Esophagus mucosa (tissue), 1 donor: ENCODE measurements around the gene GBA2. TPM values are rescaled to one million over a fixed set of nuclear protein-coding genes. Genes with fewer than 3 reads are reported as not detected.

Experiments used
- ATAC-seq: fragments of 200-7000 bp; cut with Tn5 transposase; one replicate; pipeline ENCODE4 v1.9.1; 2020
- total RNA-seq: library from RNA; stranded (reverse); gene quantifications from one replicate; pipeline ENCODE4 v1.2.4, GENCODE V29; 2023
- donor health status: DM: yes; HTN: yes; CAD: no.

Gene GBA2
- total RNA-seq, 1 donor from 2014 or later: 20.9 TPM

DNA sequence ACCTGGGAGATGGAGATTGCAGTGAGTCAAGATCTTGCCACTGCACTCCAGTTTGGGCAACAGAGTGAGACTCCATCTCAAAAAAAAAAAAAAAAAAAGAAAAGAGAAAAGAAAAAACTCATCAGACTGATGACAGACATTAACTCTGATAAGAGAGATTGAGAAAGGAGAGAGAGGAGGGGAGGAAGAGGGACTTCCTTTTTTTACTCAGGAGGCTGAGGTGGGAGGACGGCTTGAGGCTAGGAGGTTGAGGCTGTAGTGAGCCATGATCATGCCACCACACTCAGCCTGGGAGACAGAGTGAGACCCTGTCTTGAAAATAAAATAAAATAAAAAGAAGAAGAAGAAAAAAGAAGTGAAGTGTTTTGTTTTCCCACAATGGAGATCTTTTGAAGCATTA is 14.8 kb upstream of the GBA2 start:
- no peak for ATAC-seq

DNA sequence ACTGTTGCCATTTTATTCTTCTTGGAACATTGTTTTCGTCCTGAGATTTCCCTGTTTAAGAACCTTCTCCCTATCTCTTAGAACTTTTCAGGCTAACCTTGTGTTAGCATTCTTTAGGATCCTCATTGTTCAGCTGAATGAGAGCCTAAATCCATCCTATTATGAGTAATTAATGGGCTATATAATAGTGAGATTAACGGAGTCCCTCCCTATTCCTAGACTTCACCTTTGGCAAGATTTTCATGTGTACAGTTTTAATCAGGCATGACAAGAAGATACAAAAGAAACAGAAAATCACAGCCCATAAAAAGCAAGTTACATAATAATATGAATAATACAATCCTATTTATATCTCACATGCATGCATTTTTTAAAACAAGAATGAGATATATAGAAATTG is 14.2 kb upstream of the GBA2 start:
- ATAC-seq: peak; percentile 95

DNA sequence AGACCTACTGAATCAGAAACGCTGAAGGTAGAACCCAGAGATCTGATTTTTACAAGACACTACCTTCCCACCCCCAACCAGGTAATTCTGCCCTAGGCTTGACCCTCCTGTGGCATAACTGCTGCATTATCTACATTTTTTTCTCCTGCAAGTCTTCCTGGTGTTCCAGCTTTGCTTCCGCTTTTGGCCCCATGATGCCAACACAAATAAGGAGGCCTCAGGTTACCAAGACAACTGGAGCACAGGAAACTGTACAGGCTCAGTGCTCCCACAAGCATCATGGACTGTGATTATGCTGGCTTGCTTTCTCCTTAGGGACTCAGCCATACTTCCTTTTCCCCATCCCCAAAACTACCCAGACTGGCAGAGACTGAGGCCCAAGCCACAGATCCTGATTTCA is 11.6 kb upstream of the GBA2 start:
- no peak for ATAC-seq

DNA sequence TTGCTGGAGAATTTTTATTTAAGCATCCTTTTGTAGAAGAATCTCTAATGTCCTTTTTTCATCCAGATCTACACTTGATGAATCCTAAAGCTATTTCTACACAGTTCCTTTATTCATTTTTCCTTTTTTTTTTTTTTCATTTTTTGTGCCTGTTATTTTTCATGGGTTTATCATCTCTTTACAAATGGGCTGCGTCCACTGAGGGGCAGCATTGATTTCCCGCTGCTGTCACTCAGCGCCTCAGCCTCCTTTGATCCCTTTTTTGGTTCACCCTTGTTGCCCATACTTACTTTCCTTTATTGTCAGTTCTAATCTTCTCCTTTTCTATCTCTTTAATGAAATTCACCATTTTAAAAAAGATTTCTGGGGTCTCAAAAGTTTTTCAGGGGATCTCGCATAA is 10.8 kb upstream of the GBA2 start:
- ATAC-seq: no peak

DNA sequence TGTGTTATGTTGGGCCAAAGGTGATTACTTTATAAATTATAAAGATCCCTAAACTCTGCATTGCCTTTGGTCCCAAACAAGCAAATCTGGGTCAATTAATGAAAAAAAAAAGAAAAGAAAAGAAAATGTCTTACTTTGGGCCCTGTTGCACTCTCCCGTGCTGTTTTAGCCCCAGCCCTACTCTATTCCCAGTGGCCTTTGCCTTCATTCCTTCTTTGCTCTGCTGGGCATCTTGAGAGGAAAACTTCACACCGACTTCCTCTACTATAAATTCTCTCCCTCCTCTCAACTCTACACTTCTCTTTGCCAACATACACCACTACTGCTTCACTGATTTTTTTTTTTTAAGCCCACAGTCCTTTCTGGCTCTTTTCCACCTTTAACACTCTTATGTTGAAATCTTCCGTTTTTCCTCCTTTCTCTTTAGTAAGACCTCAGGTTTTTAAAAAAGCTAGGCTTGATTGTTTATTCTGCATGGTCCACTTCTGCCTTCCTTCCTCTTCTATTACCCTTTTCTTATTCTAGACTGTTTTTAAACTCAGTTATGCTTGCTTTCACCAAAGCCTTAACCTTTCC is 9.5 kb upstream of the GBA2 start:
- ATAC-seq: no peak

DNA sequence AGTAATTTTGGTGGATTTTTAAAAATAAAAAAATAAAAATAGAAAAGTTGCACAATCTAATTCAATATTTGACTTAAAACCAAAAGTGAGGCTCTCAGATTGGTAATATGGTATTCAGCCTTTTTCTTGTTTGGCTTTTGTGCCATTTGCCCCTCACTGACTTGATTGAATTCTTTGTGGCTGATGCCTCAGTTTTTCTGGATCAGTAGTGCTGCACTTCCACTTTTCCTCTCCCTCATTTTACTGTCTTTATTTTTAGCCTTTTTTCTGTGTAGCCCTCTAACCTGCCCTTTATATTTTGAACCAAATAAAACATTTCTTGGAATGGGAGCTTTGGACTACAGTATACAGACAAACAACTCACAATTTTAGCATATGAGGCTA is 8.9 kb upstream of the GBA2 start:
- ATAC-seq: no peak

DNA sequence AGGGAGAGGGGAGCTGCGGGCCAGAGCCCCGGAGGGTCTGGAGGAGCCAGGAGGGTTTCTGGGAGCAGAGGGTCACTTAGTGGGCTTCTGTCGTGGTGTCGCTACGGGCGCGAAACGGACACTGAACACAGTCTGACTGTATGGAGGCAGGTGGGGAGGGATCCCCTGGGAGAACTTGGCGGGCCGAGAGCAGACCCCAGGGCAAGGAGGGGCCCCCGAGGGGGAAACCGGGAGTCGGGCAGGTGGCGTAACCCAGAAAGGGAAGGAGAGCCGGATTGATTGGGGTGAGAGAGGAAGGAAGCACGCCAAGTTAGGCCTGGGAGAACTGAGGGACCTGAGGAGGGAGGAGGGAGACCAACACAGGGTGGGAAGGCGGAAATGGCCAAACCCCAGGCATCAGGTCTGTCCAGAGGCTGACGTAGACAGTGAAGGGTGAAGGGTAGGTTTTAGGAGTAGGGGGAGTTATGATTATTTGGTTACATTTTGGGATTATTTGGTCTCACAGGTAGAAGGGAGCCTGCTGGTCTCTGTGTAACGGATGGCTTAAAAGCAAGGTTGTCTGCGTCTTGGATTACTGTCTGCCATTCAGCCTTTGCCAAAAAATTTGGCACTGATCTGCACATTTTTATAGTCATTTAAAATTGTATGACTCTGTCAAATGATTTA is 8.3 kb upstream of the GBA2 start:
- ATAC-seq: peak; percentile 35

DNA sequence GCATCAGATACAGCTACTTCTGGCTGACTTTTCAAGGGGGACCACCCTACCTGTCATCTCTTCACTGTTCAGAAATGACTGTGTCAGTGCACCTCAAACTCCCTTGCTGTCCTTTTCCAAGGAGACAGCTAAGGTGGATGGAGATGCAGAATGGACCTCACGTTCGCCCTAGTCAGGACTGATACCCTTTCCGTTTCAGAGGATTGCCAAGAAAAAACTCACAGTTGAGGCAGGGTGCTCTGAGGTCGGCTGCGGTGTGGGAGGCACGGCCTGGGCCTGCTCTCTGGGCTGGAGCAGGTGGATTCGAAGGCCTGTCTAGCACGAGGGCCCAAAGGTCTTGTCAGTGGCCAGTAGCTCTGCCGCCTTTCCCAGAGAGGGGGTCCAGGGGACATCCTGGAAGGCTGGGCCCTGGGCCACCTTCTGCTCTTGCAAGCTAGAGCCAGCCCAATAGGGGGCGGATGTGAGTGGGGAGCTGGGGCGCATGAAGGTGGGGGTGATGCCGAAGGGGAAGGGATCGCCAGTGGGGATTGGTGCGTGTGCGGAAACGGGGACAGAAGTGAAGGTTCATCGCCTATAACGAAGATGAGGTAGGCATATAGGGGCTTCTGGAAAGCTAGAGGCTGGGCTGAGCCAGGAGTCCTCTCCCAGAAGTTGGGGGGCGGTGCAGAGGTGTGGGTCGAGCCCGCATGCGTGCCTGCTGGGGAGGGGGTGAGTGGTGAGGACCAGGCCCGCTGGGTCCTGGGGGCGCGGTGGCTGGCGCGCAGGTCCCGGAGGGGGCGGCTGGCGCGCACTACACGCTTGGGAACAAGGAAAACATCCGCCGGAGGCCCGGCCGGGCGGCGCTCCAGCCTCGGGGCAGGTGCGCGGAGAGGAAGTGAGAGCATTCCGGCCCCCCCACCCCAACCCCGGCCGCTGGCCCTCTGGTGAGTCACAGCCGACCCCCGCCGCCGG is 7.5 kb upstream of the GBA2 start:
- peak; percentile 50 for ATAC-seq

DNA sequence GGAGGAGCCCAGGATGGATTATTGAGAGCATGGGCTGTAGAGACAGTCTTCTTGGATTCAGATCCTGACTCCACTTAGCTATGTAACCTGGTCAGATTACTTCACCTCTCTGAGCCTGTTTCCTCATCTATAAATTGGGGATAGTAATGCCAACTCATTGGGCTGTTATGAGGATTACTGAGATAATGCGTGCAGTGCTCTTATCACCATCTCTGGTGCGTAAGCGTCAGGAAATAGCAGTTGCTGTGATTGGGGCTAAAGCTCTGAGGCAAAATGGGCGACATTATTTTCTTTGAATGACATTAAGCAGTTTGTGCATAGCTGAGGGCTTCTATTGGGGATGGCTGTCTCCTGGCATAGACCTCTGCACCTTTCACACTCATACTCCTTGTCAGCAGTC is 6.0 kb upstream of the GBA2 start:
- no peak for ATAC-seq

DNA sequence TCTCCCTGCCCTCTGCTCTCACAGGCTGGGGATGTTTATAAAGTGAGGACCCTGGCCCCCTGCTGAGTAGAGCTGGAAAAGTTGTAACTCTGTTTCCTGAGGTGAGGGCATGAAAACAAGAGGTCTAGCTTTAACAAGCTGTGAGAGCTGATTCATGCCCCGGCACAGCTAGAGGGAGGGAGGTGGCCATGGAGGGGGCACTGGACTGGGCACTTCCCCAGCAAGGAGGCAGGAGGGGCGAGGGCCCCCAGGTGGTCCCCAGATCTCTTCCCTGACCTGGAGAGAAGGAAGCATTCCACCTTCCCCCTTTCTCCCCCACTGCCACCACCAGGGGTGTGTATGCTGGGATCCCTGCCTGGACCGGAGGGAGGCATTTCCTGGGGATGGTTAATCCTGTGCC is 5.2 kb upstream of the GBA2 start, which contains the start of gene MSMP:
TSS of gene MSMP (minus strand) at position 13 of the 400 bp plus-strand sequence. CDS start 147 bp downstream, outside the sequence.
- ATAC-seq: no peak

DNA sequence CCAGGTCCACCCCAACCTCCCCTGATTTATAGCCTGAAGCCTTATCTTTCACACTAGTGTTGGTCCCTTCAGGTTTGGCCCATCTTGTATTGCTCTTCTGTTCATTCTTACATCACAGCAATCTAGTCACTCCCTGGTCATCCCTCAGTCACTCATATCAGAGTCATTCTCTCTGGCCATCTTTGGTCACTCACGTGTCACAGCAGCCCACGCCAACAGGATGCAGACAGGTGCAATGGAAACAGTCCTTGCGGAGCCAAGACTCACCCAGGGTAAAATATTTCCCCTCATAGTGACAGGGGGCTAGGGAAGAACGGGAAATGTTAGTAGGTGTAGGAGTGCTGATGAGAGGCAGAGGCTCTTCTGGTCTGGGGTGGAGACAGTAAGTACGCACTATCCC is 4.4 kb upstream of the GBA2 start:
- ATAC-seq: no peak

DNA sequence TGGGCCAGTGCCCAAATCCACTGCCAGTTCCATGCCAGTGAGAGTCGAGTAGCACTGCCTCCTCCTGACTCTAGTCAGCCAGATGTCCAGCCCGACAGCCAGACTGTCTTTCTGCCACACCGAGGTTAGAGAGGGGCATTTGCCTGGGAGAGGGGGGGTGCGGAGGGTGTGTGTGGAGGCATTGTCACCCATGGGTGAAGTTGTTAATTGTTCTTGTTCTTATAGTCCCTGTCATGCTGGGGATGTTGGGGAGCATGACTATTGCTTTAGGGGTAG is 1.2 kb upstream of the GBA2 start:
- no peak for ATAC-seq

DNA sequence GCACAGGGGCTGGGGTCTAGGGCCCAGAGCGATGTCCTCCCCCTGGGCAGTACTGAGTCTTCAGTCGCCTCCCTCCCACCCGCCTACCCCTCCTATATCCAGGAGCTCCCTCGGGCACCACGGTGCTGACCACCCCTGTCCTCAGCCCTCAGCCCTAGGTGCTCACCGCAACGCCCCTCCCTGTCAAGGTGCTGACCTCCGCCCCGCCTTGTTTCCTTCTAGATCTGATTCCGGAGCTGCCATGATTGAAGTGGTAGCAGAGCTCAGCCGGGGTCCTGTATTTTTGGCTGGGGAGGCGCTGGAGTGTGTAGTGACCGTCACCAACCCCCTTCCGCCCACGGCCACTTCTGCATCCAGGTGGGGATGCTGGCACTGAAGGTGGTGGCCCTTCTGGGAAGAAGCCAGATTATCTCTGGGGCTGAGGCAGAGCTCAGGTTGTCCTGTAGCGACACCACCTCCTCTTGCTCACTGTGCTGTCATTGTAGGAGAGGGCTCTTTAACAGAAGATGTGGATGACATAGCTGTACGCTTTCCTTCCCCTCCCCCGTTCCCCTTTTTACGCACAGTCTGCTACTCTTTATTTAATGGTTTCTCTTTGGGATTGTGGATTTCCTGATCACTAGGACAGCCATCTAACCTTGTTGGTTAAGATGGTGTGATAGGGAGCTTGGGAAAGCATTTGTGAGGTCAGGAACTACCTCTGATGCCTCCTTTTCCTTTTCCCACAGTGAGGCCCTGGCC is 657 bp upstream of the GBA2 start:
- ATAC-seq: peak; percentile 39

DNA sequence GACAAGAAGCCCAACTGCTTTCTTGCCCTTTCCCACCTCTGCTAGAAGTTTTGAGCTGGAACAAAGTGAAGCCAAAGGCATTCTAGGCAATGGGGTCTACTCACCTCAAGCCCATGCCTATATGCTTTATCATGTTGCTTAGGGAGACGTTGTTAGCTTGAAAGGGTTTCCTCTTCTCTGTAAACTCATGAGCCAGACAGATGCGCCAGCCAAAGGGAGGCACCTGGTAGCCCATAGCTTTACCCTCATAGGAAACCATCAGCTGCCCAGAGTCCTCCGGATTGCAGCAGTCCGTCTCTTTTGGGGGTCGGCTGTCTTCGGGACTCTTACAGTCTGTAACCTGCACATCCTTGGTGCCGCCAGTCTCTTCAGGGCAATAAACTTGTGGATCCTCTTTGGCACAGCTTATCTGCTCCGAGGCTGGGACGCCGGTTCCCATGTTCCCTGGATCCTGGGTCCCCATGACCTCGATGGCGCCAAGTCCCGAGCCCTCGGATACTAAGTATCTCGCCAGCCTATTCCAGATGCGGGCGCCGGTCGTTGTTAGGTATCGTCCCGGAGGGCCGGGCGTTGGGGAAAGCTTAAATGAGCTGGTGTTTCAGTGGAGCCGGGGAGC is 678 bp downstream of the GBA2 start:
- ATAC-seq: peak; percentile 3

DNA sequence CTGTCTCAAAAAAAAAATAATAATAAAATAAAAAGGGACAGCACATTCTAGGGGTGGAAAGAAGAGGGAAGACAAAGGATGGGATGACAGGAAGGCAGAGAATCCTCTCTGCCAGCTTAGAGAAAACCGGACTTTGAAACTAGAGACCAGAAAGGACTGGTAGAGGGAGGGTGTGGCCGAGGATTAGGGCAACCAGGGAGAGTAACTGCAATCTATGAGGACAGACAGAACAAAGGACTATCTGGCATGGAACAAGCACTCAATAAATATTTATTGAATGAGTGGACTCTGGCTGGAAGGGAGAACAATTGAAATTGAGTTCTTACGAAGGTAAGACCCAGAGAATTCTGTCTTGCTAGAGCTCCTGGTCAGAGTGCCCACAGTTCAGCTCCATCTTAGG is 2.4 kb downstream of the GBA2 start:
- no peak for ATAC-seq

DNA sequence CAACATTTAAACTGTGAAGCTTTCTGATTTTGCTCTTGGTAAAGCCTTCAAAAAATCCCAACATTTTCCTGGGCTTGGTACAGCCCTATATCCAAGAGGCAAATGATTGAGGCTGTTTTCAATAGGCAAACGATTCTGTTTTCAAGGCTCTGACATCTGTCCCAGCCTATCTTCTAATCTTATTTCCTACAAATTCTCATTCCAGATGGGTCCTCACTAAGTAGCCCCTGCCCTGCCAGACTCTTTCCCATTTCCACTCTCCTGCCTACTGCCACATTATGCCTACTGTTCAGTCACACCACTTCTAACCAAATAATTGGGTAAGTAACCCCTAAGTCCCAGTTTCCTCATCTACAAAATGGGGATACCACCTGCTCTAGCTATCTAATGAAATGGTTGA is 3.5 kb downstream of the GBA2 start:
- no peak for ATAC-seq

DNA sequence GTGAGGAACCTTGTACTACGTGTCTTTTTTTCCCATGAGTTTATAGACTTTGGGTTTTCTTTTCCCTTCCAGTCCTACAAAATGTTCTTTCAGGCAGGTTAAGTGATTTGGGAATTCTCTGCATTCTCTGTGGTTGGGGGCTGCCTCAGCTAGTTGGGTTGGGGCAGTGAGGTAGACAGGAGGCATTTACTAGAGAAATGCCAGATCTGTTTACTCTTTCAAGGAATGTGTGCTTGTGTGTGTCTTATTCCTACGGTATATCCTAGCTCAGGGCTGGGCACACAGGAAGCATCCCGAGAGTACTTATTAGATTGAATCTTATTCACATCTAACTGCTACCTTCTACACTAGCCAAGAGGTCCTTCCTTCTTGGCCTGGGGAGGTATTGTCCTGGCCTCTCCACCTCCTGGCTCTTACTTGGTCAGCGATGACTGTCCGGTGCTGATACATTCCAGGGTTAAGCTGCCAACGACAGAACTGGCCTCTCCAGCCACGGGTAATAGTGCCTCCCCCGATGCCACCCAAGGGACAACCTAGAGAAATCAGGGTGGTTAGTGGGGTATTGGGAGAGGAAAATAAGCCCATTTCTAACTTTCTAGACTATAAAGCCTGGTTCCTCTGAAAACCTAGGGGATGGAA is 5.0 kb downstream of the GBA2 start:
- ATAC-seq: no peak

DNA sequence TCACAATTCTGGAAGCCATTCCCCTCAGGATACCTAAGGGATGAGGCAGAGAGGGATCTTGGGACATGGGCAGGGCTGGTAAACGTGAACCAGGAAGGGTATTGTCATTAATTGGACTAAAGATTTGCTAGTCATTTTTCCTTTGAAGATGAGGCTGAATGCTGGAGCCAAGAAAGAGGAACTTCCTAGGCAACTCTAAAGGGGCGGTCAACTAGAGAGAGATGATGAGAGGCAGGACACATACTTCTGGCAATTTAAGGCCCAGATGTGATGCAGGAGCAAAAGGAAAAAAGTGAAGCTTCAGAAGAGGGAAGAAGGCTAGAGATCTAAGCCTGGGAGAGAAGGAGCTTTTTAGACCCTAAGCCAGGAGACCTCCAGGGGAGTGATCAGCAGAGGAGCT is 5.6 kb downstream of the GBA2 start:
- no peak for ATAC-seq

DNA sequence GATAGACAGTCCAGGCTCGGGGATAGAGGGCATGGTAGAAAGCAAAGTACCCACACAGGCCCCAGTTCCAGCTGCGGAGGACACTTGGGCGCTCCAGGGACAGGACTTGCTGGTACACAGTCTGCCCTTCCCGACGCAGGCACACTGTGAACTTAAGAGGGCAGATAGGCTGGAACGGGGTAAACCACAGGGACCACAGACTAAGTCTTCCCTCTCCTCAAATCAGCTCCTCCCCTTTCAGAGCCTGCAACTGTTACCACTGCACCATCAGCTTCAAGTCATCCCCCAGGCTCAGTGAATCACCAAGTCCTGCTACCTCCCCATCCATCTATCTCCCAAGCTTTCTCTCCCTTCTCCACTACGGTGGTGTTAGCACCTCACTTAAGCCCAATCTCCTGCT is 7.3 kb downstream of the GBA2 start:
- no peak for ATAC-seq

DNA sequence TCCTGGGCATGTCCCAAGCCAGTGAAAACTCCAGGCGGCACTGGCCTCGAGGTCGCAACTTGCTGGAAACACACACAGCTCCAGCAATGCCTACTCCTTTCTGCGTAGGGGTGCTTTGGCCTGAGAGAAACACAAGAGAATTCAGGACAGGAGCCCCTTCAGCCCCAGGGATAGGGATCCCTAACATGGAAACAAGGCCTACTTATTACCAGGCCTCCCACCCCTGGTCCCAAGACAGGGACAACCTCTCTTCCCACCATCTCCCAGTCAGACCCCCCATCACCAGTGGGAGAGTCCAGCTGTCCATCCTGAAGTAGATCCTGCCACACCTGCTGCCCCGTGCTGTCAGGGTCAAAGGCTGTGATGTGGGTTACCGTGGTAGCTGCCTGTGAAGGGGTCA is 8.8 kb downstream of the GBA2 start:
- ATAC-seq: no peak

DNA sequence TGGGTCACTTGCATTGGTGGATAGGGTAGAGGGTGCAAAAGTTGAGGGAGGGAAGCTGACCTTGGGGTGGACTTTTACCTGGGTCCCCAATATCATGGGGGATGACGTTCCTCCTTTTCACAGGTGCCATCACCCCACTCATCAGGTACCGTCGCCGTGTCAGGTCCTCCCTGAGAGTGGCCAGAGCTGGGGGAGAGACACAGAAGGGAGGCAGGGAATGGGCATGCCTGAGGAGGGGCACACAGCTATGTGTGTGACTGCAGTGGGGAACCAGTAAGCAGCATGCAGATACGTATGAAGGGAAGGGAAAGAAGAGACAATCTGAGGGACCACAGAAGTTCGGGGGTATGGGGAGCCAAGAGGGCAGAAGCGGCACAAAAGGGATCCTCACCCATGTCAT is 10.1 kb downstream of the GBA2 start:
- ATAC-seq: no peak

DNA sequence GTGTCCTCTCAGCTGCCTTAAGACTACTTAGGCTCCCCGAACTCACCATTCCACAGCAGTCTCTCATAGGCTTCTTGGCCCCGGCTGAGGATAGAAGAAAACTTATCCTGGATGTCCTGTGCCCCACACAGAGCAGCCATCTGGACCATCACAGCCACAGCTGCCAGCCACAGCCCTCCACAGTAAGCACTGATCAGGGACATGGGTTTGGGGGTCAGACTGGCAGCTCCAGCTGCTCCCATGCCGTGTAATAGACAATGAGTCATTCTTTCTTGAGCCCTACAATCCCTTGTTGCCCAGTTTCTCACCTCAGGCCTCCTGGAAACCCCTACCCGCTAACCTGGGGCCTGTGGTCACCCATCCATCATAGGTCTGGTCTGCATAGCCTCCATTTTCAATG is 10.8 kb downstream of the GBA2 start:
- no peak for ATAC-seq
